Keratinocyte (primary cell): ENCODE results near the gene PEX11A. TPM values are rescaled to one million over a fixed set of nuclear protein-coding genes. Genes with fewer than 3 reads are reported as not detected.

Experiments
- DNase-seq: peaks from one replicate; pipeline ENCODE4 v3.0.0-alpha.2; 2011; ENCODE audit warnings: low read depth, missing footprints, low spot score
- FAIRE-seq: peaks from 2 replicates; lab custom pipeline; 2011; peaks lifted over from hg19 to GRCh38; lab: Jason Lieb, UNC
- H2AFZ ChIP-seq: 2 replicates; pipeline ENCODE4 v1.6.0; 2012; ENCODE audit warnings: low read length, control low read depth, inconsistent platforms; ENCODE audit not compliant: control insufficient read depth
- H3K27ac ChIP-seq: 2 replicates; pipeline ENCODE4 v1.5.1; 2011; ENCODE audit warnings: low read length; ENCODE audit not compliant: control insufficient read depth, insufficient read depth
- H3K27me3 ChIP-seq: 3 replicates; pipeline ENCODE4 v1.6.0; 2011; ENCODE audit warnings: low read length; ENCODE audit not compliant: control insufficient read depth, insufficient read depth; ENCODE audit errors: extremely low read depth
- H3K36me3 ChIP-seq, 2 experiments: 2 replicates in 1 of 2; 3 replicates in 1 of 2; pipeline ENCODE4 v1.5.1; 2011; ENCODE audit warnings: low read length in 2 of 2, mild to moderate bottlenecking in 1 of 2; ENCODE audit not compliant: control insufficient read depth in 2 of 2, insufficient read depth in 2 of 2; ENCODE audit errors: extremely low read depth in 1 of 2
- H3K4me1 ChIP-seq: 3 replicates; pipeline ENCODE4 v1.5.1; 2011; ENCODE audit warnings: low read length; ENCODE audit not compliant: control insufficient read depth, insufficient read depth; ENCODE audit errors: extremely low read depth
- H3K4me2 ChIP-seq: 3 replicates; pipeline ENCODE4 v1.6.0; 2011; ENCODE audit warnings: low read depth, low read length; ENCODE audit not compliant: control insufficient read depth, insufficient read depth; ENCODE audit errors: extremely low read depth
- H3K4me3 ChIP-seq, 3 experiments: fragments of 200-600 bp in 1 of 3; sonication (generic) in 1 of 3; 2 replicates in 2 of 3; 3 replicates in 1 of 3; pipeline ENCODE4 v1.5.1; 2011 to 2016; ENCODE audit warnings: low read length in 3 of 3, mild to moderate bottlenecking in 3 of 3, control low read depth in 2 of 3, inconsistent platforms in 1 of 3, low read depth in 1 of 3, mixed read lengths in 1 of 3, mixed run types in 1 of 3, moderate library complexity in 1 of 3; ENCODE audit not compliant: control insufficient read depth in 2 of 3, insufficient read depth in 2 of 3; ENCODE audit errors: extremely low read depth in 1 of 3
- H3K79me2 ChIP-seq: 2 replicates; pipeline ENCODE4 v1.6.0; 2012; ENCODE audit warnings: low read length; ENCODE audit not compliant: control insufficient read depth, insufficient read depth
- H3K9ac ChIP-seq: 3 replicates; pipeline ENCODE4 v1.6.0; 2011; ENCODE audit warnings: low read length; ENCODE audit not compliant: control insufficient read depth, insufficient read depth; ENCODE audit errors: extremely low read depth
- H3K9me1 ChIP-seq: 3 replicates; pipeline ENCODE4 v1.6.0; 2011; ENCODE audit warnings: low read length; ENCODE audit not compliant: control insufficient read depth, insufficient read depth; ENCODE audit errors: extremely low read depth
- H3K9me3 ChIP-seq: 2 replicates; pipeline ENCODE4 v1.5.1; 2012; ENCODE audit warnings: low read depth, low read length; ENCODE audit not compliant: control insufficient read depth
- H4K20me1 ChIP-seq: 3 replicates; pipeline ENCODE4 v1.6.0; 2011; ENCODE audit warnings: low read length; ENCODE audit not compliant: control insufficient read depth, insufficient read depth; ENCODE audit errors: extremely low read depth
- EZH2 ChIP-seq: IDR thresholded peaks from one replicate; pipeline ENCODE4 v1.6.1; 2012; ENCODE audit warnings: inconsistent platforms, mild to moderate bottlenecking, low read length, moderate library complexity
- dilution Hi-C: fragments of 300-500 bp; cut with MboI; formaldehyde crosslinking; loops from one replicate; pipeline ENCODE4 v1.7.0; 2020; ENCODE audit warnings: low sequenced_read_pairs; ENCODE audit not compliant: extremely low pct_ligation_motif_present
- polyA plus RNA-seq, 5 experiments: library from polyadenylated mRNA; depleted of rRNA in 3 of 5; stranded (reverse) in 3 of 5; stranded (forward) in 1 of 5; unstranded in 1 of 5; fragments of >200 nt; gene quantifications; 1 replicate in 1 of 5; 2 replicates in 3 of 5; 3 replicates in 1 of 5; pipeline versions ENCODE4 v1.2.1 to v1.2.3, GENCODE V29; 2011 to 2012; ENCODE audit warnings: missing spikeins in 2 of 5, low read depth in 1 of 5, low replicate concordance in 1 of 5
- TF ChIP-seq, protein P1 (sequence below), 3 experiments: IDR thresholded peaks in 1 of 3; conservative IDR thresholded peaks in 1 of 3; optimal IDR thresholded peaks in 1 of 3; 2 replicates in 2 of 3; 3 replicates in 1 of 3; pipeline versions ENCODE3 to v1.5.1; 2011; ENCODE audit warnings: low read length in 3 of 3, mild to moderate bottlenecking in 3 of 3, moderate library complexity in 2 of 3, control low read depth in 1 of 3, inconsistent platforms in 1 of 3; ENCODE audit not compliant: insufficient read depth in 2 of 3; ENCODE audit errors: extremely low read depth in 1 of 3

Gene PEX11A
- polyA plus RNA-seq, 1 donor (not counting 4 experiments of a cell fraction or from before 2014, with no cell fraction given): 6.0 TPM

DNA sequence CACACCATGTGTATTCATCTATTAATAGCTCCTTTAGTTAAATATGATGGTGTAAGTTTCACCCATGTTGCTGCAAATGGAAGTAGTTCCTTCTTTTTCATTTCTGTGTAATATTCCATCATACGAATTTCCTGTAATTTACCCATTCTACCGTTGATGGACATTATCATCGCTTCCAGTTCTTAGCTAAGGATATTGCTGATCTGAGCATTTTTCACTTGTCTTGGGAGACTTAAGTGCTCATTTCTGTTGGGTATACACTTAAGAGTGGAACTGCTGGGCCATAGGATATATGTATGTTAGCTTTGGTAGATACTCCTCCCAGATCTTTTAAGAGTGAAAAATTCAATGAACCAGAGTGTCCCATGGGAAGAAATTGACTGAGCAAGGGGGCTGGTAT lies 22.4 kb downstream of the PEX11A start:
- Histone ChIP-seq H2AFZ (no peak overlapping the region), H3K27ac (no peak overlapping the region), H3K36me3 (no peaks in the 10 kb centered on the region), H3K9ac (no peak overlapping the region), H3K79me2 (no peaks in the 10 kb centered on the region), H3K4me1 (peaks cover 2% of the 10 kb centered on the region), H4K20me1 (no peaks in the 10 kb centered on the region), H3K9me1 (no peaks in the 10 kb centered on the region), H3K9me3 (no peaks in the 10 kb centered on the region), H3K4me2 (no peak overlapping the region), H3K27me3 (no peaks in the 10 kb centered on the region), H3K4me3 (no peak overlapping the region)
- TF ChIP-seq EZH2: no peak
- TF ChIP-seq, protein P1, sequence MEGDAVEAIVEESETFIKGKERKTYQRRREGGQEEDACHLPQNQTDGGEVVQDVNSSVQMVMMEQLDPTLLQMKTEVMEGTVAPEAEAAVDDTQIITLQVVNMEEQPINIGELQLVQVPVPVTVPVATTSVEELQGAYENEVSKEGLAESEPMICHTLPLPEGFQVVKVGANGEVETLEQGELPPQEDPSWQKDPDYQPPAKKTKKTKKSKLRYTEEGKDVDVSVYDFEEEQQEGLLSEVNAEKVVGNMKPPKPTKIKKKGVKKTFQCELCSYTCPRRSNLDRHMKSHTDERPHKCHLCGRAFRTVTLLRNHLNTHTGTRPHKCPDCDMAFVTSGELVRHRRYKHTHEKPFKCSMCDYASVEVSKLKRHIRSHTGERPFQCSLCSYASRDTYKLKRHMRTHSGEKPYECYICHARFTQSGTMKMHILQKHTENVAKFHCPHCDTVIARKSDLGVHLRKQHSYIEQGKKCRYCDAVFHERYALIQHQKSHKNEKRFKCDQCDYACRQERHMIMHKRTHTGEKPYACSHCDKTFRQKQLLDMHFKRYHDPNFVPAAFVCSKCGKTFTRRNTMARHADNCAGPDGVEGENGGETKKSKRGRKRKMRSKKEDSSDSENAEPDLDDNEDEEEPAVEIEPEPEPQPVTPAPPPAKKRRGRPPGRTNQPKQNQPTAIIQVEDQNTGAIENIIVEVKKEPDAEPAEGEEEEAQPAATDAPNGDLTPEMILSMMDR (optimal IDR thresholded peaks at IDR 0.05 in 1 of 3, IDR thresholded peaks at IDR 0.05 in 1 of 3, conservative IDR thresholded peaks at IDR 0.05 in 1 of 3; ENCODE audit: extremely low read depth in 1 of 3, insufficient read depth in 2 of 3, low read length in 3 of 3): no peak
- no peak for FAIRE-seq
- dilution Hi-C loops: no loop called here
- no peak for DNase-seq

- Histone ChIP-seq H3K4me2 (no peak overlapping the region), H3K9me1 (no peaks in the 10 kb centered on the region), H3K9ac (no peak overlapping the region), H3K9me3 (no peaks in the 10 kb centered on the region), H3K4me1 (peaks cover 7% of the 10 kb centered on the region), H4K20me1 (no peaks in the 10 kb centered on the region), H3K4me3 (no peak overlapping the region), H3K27ac (no peak overlapping the region), H3K79me2 (no peaks in the 10 kb centered on the region), H2AFZ (no peak overlapping the region), H3K27me3 (no peaks in the 10 kb centered on the region), H3K36me3 (no peaks in the 10 kb centered on the region)
- FAIRE-seq (no peak), DNase-seq (no peak)
- TF ChIP-seq, protein P1 (optimal IDR thresholded peaks at IDR 0.05 in 1 of 3, IDR thresholded peaks at IDR 0.05 in 1 of 3, conservative IDR thresholded peaks at IDR 0.05 in 1 of 3; ENCODE audit: extremely low read depth in 1 of 3, insufficient read depth in 2 of 3, low read length in 3 of 3): no peak
- TF ChIP-seq EZH2: no peak
- dilution Hi-C loops: no loop called here
Measured at GRCh38 chr15:89667706-89667960, 22.9 kb downstream of the PEX11A start.
